ENCODE results near the gene FIBIN. TPM values are rescaled to one million over a fixed set of nuclear protein-coding genes. Genes with fewer than 3 reads are reported as not detected.

Gene FIBIN
- total RNA-seq, 1 donor from 2014 or later: 0.75 TPM

DNA sequence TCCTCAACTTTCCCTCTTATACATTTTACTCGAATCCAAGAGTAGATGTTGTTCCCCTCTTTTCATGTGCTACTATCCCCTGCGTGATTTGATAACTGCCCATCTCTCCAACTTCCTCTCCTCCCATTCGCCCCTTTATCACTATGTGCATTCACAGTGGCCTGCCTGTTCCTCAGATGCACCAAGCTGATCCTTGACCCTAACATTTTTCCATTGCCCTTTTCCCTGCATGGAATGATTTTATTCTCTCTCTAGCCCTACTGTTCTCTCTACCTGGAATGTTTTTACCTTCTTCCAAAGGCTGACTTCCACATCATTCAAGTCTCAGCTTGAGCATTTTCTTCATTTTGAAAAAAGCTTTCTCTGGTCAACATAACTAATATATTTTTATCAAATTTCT lies 31.0 kb downstream of the FIBIN start:
- no peaks in the 10 kb centered on the region for H3K9me3 ChIP-seq (ENCODE audit: insufficient read depth, low read depth, low read length)
- no peaks in the 10 kb centered on the region for H4K20me1 ChIP-seq (ENCODE audit: insufficient read depth, low read length)
- no peaks in the 10 kb centered on the region for H3K79me2 ChIP-seq (ENCODE audit: insufficient read depth, low read length)
- no peak overlapping the region for H3K4me2 ChIP-seq (ENCODE audit: low read length)
- no peak for DNase-seq (ENCODE audit: low read depth)
- Mint-ChIP-seq H3K4me1 (ENCODE audit: low read depth, unreplicated experiment) (peaks cover 7% of the 10 kb centered on the region), H3K4me3 (ENCODE audit: unreplicated experiment) (no peak overlapping the region), H3K27me3 (ENCODE audit: low read depth, unreplicated experiment) (peaks cover 2% of the 10 kb centered on the region), H3K36me3 (ENCODE audit: low read depth, unreplicated experiment) (no peaks in the 10 kb centered on the region), H3K27ac (ENCODE audit: unreplicated experiment) (no peak overlapping the region), H3K9me3 (ENCODE audit: unreplicated experiment) (no peaks in the 10 kb centered on the region)
- no peak overlapping the region for H3K27ac ChIP-seq (ENCODE audit: low read depth, low read length)
- H3K36me3 ChIP-seq (ENCODE audit: insufficient read depth, low read length): no peaks in the 10 kb centered on the region
- H3K4me1 ChIP-seq (ENCODE audit: insufficient read depth, low read length): no peaks in the 10 kb centered on the region
- no peak overlapping the region for H2AFZ ChIP-seq (ENCODE audit: low read depth, low read length)
- TF ChIP-seq, protein P1, sequence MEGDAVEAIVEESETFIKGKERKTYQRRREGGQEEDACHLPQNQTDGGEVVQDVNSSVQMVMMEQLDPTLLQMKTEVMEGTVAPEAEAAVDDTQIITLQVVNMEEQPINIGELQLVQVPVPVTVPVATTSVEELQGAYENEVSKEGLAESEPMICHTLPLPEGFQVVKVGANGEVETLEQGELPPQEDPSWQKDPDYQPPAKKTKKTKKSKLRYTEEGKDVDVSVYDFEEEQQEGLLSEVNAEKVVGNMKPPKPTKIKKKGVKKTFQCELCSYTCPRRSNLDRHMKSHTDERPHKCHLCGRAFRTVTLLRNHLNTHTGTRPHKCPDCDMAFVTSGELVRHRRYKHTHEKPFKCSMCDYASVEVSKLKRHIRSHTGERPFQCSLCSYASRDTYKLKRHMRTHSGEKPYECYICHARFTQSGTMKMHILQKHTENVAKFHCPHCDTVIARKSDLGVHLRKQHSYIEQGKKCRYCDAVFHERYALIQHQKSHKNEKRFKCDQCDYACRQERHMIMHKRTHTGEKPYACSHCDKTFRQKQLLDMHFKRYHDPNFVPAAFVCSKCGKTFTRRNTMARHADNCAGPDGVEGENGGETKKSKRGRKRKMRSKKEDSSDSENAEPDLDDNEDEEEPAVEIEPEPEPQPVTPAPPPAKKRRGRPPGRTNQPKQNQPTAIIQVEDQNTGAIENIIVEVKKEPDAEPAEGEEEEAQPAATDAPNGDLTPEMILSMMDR (IDR thresholded peaks at IDR 0.05; ENCODE audit: insufficient read depth, low read depth, low read length): no peak
- no peak for TF ChIP-seq EZH2 (IDR thresholded peaks at IDR 0.05; ENCODE audit: insufficient read depth, low read length)
- H3K9ac ChIP-seq (ENCODE audit: low read length): no peak overlapping the region
- H3K27me3 ChIP-seq (ENCODE audit: insufficient read depth, low read length): no peaks in the 10 kb centered on the region
- no peak overlapping the region for H3K4me3 ChIP-seq (ENCODE audit: insufficient read depth, low read depth, low read length)
- FAIRE-seq: no peak

DNA sequence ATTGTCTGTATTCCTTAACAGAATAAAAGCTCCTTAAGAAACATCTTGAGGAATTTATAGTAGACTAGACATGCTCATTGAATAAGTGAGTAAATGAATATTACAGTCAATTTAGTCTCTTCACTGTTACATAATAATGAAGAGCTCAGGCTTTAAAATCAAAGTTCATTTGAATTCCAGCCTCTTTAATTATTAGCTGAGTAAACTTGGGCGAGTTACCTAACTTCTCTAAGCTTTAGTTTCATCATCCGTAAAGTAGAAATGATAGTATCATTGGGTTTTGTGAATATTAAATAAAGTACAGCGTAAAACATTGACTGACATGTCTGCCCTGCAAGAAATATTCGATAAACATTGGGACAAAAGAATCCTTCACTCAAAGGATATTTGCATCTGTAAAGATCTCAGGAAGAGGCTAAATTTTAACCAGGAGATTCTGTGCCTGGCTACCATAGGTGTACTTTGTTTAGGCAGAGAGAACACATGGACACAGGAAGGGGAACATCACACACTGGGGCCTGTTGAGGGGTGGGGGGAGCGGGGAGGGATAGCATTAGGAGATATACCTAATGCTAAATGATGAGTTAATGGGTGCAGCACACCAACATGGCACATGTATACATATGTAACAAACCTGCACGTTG lies 31.5 kb downstream of the FIBIN start:
- Histone ChIP-seq H3K4me3 (ENCODE audit: insufficient read depth, low read depth, low read length) (no peak overlapping the region), H4K20me1 (ENCODE audit: insufficient read depth, low read length) (no peaks in the 10 kb centered on the region), H3K9ac (ENCODE audit: low read length) (no peak overlapping the region), H3K79me2 (ENCODE audit: insufficient read depth, low read length) (no peaks in the 10 kb centered on the region), H3K4me1 (ENCODE audit: insufficient read depth, low read length) (no peaks in the 10 kb centered on the region), H3K9me3 (ENCODE audit: insufficient read depth, low read depth, low read length) (no peaks in the 10 kb centered on the region), H3K36me3 (ENCODE audit: insufficient read depth, low read length) (no peaks in the 10 kb centered on the region), H2AFZ (ENCODE audit: low read depth, low read length) (no peak overlapping the region), H3K27me3 (ENCODE audit: insufficient read depth, low read length) (no peaks in the 10 kb centered on the region), H3K27ac (ENCODE audit: low read depth, low read length) (no peak overlapping the region), H3K4me2 (ENCODE audit: low read length) (no peak overlapping the region)
- H3K27ac Mint-ChIP-seq (ENCODE audit: unreplicated experiment): no peak overlapping the region
- peaks cover 7% of the 10 kb centered on the region for H3K4me1 Mint-ChIP-seq (ENCODE audit: low read depth, unreplicated experiment)
- H3K9me3 Mint-ChIP-seq (ENCODE audit: unreplicated experiment): no peaks in the 10 kb centered on the region
- no peaks in the 10 kb centered on the region for H3K36me3 Mint-ChIP-seq (ENCODE audit: low read depth, unreplicated experiment)
- peaks cover 2% of the 10 kb centered on the region for H3K27me3 Mint-ChIP-seq (ENCODE audit: low read depth, unreplicated experiment)
- no peak for TF ChIP-seq EZH2 (IDR thresholded peaks at IDR 0.05; ENCODE audit: insufficient read depth, low read length)
- TF ChIP-seq, protein P1 (IDR thresholded peaks at IDR 0.05; ENCODE audit: insufficient read depth, low read depth, low read length): no peak
- no peak overlapping the region for H3K4me3 Mint-ChIP-seq (ENCODE audit: unreplicated experiment)
- DNase-seq (ENCODE audit: low read depth) (no peak), FAIRE-seq (no peak)

- Histone ChIP-seq H2AFZ (ENCODE audit: low read depth, low read length) (no peak overlapping the region), H3K79me2 (ENCODE audit: insufficient read depth, low read length) (no peaks in the 10 kb centered on the region), H3K4me3 (ENCODE audit: insufficient read depth, low read depth, low read length) (no peak overlapping the region), H3K36me3 (ENCODE audit: insufficient read depth, low read length) (no peaks in the 10 kb centered on the region), H3K27ac (ENCODE audit: low read depth, low read length) (no peak overlapping the region), H4K20me1 (ENCODE audit: insufficient read depth, low read length) (no peaks in the 10 kb centered on the region), H3K9me3 (ENCODE audit: insufficient read depth, low read depth, low read length) (no peaks in the 10 kb centered on the region), H3K9ac (ENCODE audit: low read length) (no peak overlapping the region), H3K4me1 (ENCODE audit: insufficient read depth, low read length) (no peaks in the 10 kb centered on the region), H3K4me2 (ENCODE audit: low read length) (no peak overlapping the region), H3K27me3 (ENCODE audit: insufficient read depth, low read length) (no peaks in the 10 kb centered on the region)
- H3K36me3 Mint-ChIP-seq (ENCODE audit: low read depth, unreplicated experiment): peaks cover under 1% of the 10 kb centered on the region
- no peak overlapping the region for H3K27ac Mint-ChIP-seq (ENCODE audit: unreplicated experiment)
- peaks cover 7% of the 10 kb centered on the region for H3K4me1 Mint-ChIP-seq (ENCODE audit: low read depth, unreplicated experiment)
- TF ChIP-seq, protein P1 (IDR thresholded peaks at IDR 0.05; ENCODE audit: insufficient read depth, low read depth, low read length): no peak
- TF ChIP-seq EZH2 (IDR thresholded peaks at IDR 0.05; ENCODE audit: insufficient read depth, low read length): no peak
- no peak overlapping the region for H3K4me3 Mint-ChIP-seq (ENCODE audit: unreplicated experiment)
- no peak for DNase-seq (ENCODE audit: low read depth)
- H3K27me3 Mint-ChIP-seq (ENCODE audit: low read depth, unreplicated experiment): peaks cover 2% of the 10 kb centered on the region
- FAIRE-seq: no peak
- H3K9me3 Mint-ChIP-seq (ENCODE audit: unreplicated experiment): no peaks in the 10 kb centered on the region
These were observed 32.2 kb downstream of the FIBIN start for GRCh38 chr11:27025957-27026733.

Data from astrocyte (in vitro differentiated cells and primary cell).